DMS153 (cell line): Measurements from ENCODE around the gene CPAMD8.

Experiments used
- DNase-seq: peaks from one replicate; lab custom pipeline; 2025; lab: John Stamatoyannopoulos, UW

The CPAMD8 gene

GRCh38 chr19:16873594-16873993 is 153.0 kb downstream of the CPAMD8 start:
- no peak for DNase-seq

GRCh38 chr19:16872728-16873127 is 153.9 kb downstream of the CPAMD8 start:
- no peak for DNase-seq

- no peak for DNase-seq
These were observed 154.7 kb downstream of the CPAMD8 start for GRCh38 chr19:16871871-16872270.

GRCh38 chr19:16869331-16869972 is 157.2 kb downstream of the CPAMD8 start:
- no peak for DNase-seq

- no peak for DNase-seq
These were observed 158.0 kb downstream of the CPAMD8 start for GRCh38 chr19:16868423-16869130.

GRCh38 chr19:16867211-16867610 is 159.4 kb downstream of the CPAMD8 start:
- DNase-seq = no peak

GRCh38 chr19:16862826-16863415 is 163.7 kb downstream of the CPAMD8 start:
- DNase-seq = no peak

GRCh38 chr19:16861834-16862233 is 164.8 kb downstream of the CPAMD8 start:
- DNase-seq = no peak

GRCh38 chr19:16861011-16861410 is 165.6 kb downstream of the CPAMD8 start:
- DNase-seq = no peak

- no peak for DNase-seq
These were observed 166.5 kb downstream of the CPAMD8 start for GRCh38 chr19:16860118-16860517.

- no peak for DNase-seq
These were observed 167.0 kb downstream of the CPAMD8 start for GRCh38 chr19:16859626-16860025.

GRCh38 chr19:16856091-16856490 is 170.5 kb downstream of the CPAMD8 start:
- DNase-seq = no peak

GRCh38 chr19:16853066-16853465 is 173.5 kb downstream of the CPAMD8 start:
- DNase-seq = no peak

- DNase-seq = no peak
These were observed 175.4 kb downstream of the CPAMD8 start for GRCh38 chr19:16851031-16851712.

GRCh38 chr19:16850133-16850532 is 176.5 kb downstream of the CPAMD8 start:
- no peak for DNase-seq

GRCh38 chr19:16849168-16849567 is 177.4 kb downstream of the CPAMD8 start:
- no peak for DNase-seq

- DNase-seq = no peak
These were observed 179.2 kb downstream of the CPAMD8 start for GRCh38 chr19:16847430-16847829.

- DNase-seq = no peak
These were observed 179.7 kb downstream of the CPAMD8 start for GRCh38 chr19:16846901-16847300.
